Measurements from ENCODE around the gene ELOVL3.

DNA sequence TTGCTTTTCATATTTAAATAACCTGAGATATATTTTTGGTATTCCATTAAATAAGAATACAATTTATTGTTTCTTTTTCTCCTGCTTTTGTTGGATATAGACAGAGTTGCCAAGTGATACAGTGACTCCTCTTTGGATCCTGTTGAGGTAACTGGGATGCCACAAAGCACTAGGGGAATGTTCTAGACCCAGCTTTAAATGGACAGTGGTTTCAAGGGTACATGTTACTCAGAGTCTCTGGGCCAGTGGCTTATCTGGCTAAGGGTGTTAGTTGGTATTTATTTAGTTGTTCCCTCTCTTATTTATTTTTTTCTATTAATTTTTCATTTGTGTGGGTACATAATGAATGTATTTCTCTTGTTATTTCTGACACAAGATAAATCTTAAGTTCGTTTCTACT, 28.3 kb downstream of the ELOVL3 start:
- no peak for TF ChIP-seq POLR2A (IDR thresholded peaks at IDR 0.05)
- TF ChIP-seq, protein P1, sequence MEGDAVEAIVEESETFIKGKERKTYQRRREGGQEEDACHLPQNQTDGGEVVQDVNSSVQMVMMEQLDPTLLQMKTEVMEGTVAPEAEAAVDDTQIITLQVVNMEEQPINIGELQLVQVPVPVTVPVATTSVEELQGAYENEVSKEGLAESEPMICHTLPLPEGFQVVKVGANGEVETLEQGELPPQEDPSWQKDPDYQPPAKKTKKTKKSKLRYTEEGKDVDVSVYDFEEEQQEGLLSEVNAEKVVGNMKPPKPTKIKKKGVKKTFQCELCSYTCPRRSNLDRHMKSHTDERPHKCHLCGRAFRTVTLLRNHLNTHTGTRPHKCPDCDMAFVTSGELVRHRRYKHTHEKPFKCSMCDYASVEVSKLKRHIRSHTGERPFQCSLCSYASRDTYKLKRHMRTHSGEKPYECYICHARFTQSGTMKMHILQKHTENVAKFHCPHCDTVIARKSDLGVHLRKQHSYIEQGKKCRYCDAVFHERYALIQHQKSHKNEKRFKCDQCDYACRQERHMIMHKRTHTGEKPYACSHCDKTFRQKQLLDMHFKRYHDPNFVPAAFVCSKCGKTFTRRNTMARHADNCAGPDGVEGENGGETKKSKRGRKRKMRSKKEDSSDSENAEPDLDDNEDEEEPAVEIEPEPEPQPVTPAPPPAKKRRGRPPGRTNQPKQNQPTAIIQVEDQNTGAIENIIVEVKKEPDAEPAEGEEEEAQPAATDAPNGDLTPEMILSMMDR (IDR thresholded peaks at IDR 0.05), result no peak

Data from adrenal gland (tissue), 5 donors.